Tibial nerve (tissue), 4 donors: ENCODE data around the gene INCA1. TPM values are rescaled to one million over a fixed set of nuclear protein-coding genes. Genes with fewer than 3 reads are reported as not detected.
"Not testable (repeated sequence)": the region's sequence is repeated elsewhere in the genome, so short reads cannot be mapped to it uniquely, and the experiment has no call there.

Experiments
- DNase-seq, 2 donors: peaks; one replicate each; pipeline ENCODE4 v3.0.0-alpha.2; 2019; ENCODE audit warnings: low spot score in 2 of 2
- H3K27ac ChIP-seq, 4 donors: fragments of 200-600 bp; sonication (generic) in 3 of 4; one replicate each; pipeline ENCODE4 v1.5.1; 2017 to 2019; ENCODE audit warnings: mild to moderate bottlenecking in 1 of 4
- H3K27me3 ChIP-seq, 2 donors: fragments of 200-600 bp; sonication (generic) in 1 of 2; one replicate each; pipeline versions ENCODE4 v1.5.1 to v1.6.0; 2017 to 2019
- H3K36me3 ChIP-seq, 3 donors: fragments of 200-600 bp; sonication (generic); one replicate each; pipeline ENCODE4 v1.5.1; 2018 to 2019
- H3K4me1 ChIP-seq, 4 donors: fragments of 200-600 bp; sonication (generic) in 3 of 4; one replicate each; pipeline ENCODE4 v1.5.1; 2017 to 2019
- H3K4me3 ChIP-seq, 4 donors: fragments of 200-600 bp; sonication (generic) in 3 of 4; one replicate each; pipeline ENCODE4 v1.5.1; 2017 to 2019; ENCODE audit warnings: mild to moderate bottlenecking in 1 of 4, moderate library complexity in 1 of 4
- H3K9me3 ChIP-seq, 4 donors: fragments of 200-600 bp; sonication (generic) in 3 of 4; one replicate each; pipeline ENCODE4 v1.5.1; 2017 to 2019
- EP300 ChIP-seq, 2 donors: sonication (generic); formaldehyde crosslinking; IDR thresholded peaks; one replicate each; pipeline ENCODE4 v1.6.1; 2017; ENCODE audit warnings: antibody characterized with exemption in 2 of 2, mild to moderate bottlenecking in 1 of 2
- POLR2A ChIP-seq, 2 donors: fragments of 450-650 bp; IDR thresholded peaks; one replicate each; pipeline ENCODE4 v1.6.1; 2017; ENCODE audit warnings: antibody characterized with exemption in 2 of 2, mild to moderate bottlenecking in 2 of 2, moderate library complexity in 2 of 2
- WGBS, 2 donors: methylation state at CpG; one replicate each; pipeline ENCODE4 v1.1.5; 2018; 5-methylcytosine and 5-hydroxymethylcytosine counted together
- total RNA-seq, 4 donors: library from RNA; depleted of rRNA; stranded (reverse); fragments of >200 nt; gene quantifications; one replicate each; pipeline ENCODE4 v1.1.0, GENCODE V29; 2016
- TF ChIP-seq, protein P1 (sequence below), 5 experiments: fragments of 200-600 bp in 3 of 5; fragments of 450-650 bp in 2 of 5; sonication (generic) in 3 of 5; IDR thresholded peaks; one replicate each; pipeline ENCODE4 v1.5.1; 2016 to 2019; ENCODE audit warnings: antibody characterized with exemption in 5 of 5, mild to moderate bottlenecking in 3 of 5, moderate library complexity in 2 of 5

Gene INCA1
- total RNA-seq, 4 donors from 2014 or later, result 1.2 to 1.8 (median 1.7) TPM

DNA sequence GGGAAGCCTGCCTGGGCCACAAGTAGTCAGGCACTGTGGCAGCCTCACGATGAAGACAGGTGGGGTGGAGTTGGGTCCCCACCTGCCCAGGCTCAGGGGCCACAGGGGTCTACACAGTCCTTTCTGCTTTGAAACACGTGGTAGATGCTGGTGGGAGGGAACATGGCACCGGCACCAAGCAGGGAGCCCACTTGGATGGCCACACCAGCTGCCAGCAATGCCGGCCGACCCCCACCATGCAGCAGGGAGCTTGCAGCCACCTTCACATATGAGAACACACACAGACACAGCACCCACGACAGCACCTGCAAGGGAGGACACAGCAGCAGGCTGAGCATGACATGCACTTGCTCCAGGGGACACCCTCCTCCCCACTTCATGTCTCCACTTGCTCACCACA is 35.5 kb upstream of the INCA1 start:
- no peaks in the 10 kb centered on the region for H3K36me3 ChIP-seq
- H3K4me3 ChIP-seq, result no peak overlapping the region
- no peak overlapping the region for H3K27ac ChIP-seq
- H3K9me3 ChIP-seq, result no peaks in the 10 kb centered on the region
- peaks cover 0 to 22% of the 10 kb centered on the region in 2 donors for H3K27me3 ChIP-seq
- H3K4me1 ChIP-seq, result peaks cover 0 to 14% (median 9%) of the 10 kb centered on the region in 4 donors
- no peak for TF ChIP-seq EP300 (IDR thresholded peaks at IDR 0.05)
- no peak for TF ChIP-seq POLR2A (IDR thresholded peaks at IDR 0.05)
- TF ChIP-seq, protein P1, sequence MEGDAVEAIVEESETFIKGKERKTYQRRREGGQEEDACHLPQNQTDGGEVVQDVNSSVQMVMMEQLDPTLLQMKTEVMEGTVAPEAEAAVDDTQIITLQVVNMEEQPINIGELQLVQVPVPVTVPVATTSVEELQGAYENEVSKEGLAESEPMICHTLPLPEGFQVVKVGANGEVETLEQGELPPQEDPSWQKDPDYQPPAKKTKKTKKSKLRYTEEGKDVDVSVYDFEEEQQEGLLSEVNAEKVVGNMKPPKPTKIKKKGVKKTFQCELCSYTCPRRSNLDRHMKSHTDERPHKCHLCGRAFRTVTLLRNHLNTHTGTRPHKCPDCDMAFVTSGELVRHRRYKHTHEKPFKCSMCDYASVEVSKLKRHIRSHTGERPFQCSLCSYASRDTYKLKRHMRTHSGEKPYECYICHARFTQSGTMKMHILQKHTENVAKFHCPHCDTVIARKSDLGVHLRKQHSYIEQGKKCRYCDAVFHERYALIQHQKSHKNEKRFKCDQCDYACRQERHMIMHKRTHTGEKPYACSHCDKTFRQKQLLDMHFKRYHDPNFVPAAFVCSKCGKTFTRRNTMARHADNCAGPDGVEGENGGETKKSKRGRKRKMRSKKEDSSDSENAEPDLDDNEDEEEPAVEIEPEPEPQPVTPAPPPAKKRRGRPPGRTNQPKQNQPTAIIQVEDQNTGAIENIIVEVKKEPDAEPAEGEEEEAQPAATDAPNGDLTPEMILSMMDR (IDR thresholded peaks at IDR 0.05), result no peak
- WGBS, 2 donors, result 78 to 87% methylated on average over 4 to 6 of the region's 6 CpGs
- no peak for DNase-seq

- H3K9me3 ChIP-seq, result no peaks in the 10 kb centered on the region
- TF ChIP-seq, protein P1 (IDR thresholded peaks at IDR 0.05), result peak; percentile 70 to 89 (median 84)
- TF ChIP-seq POLR2A (IDR thresholded peaks at IDR 0.05) (no peak), EP300 (IDR thresholded peaks at IDR 0.05) (peak in 1 of 2 donors; percentile 4)
- peaks cover 0 to 22% of the 10 kb centered on the region in 2 donors for H3K27me3 ChIP-seq
- peak; percentile 53 to 82 for DNase-seq
- H3K36me3 ChIP-seq, result no peaks in the 10 kb centered on the region
- peak overlapping the region; percentile 35 to 60 (median 40) for H3K4me3 ChIP-seq
- peaks cover 0 to 14% (median 9%) of the 10 kb centered on the region in 4 donors for H3K4me1 ChIP-seq
- peak overlapping the region in 3 of 4 donors; percentile 16 to 63 (median 21) for H3K27ac ChIP-seq
- 4 to 5% methylated on average over 32 to 36 of the region's 48 CpGs for WGBS, 2 donors
Observed at GRCh38 chr17:5031365-5032082, 34.2 kb upstream of the INCA1 start.

DNA sequence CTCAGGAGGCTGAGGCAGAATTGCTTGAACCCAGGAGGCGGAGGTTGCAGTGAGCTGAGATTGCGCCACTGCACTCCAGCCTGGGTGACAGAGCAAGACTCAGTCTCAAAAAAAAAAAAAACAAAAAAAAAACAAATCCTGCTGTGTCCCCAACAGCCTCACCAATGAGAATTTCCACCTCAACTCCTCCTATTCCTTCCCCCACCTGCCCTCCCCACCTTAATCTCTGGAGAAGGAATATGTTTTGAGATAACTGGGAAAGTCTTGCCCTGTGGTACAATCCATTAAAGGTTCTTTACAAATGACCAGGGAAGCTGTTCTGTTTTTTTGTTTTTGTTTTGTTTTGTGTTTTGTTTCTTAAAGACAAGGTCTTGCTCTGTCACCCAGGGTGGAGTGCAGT is 32.8 kb upstream of the INCA1 start:
- H3K36me3 ChIP-seq, H3K9me3 ChIP-seq, DNase-seq, H3K4me3 ChIP-seq, H3K27ac ChIP-seq: not testable (repeated sequence)
- WGBS, 2 donors, result 90 to 92% methylated on average over 2 of the region's 2 CpGs
- H3K27me3 ChIP-seq, result peaks cover 0 to 12% of the 10 kb centered on the region in 2 donors
- H3K4me1 ChIP-seq, result peaks cover 0 to 10% (median 7%) of the 10 kb centered on the region in 4 donors

DNA sequence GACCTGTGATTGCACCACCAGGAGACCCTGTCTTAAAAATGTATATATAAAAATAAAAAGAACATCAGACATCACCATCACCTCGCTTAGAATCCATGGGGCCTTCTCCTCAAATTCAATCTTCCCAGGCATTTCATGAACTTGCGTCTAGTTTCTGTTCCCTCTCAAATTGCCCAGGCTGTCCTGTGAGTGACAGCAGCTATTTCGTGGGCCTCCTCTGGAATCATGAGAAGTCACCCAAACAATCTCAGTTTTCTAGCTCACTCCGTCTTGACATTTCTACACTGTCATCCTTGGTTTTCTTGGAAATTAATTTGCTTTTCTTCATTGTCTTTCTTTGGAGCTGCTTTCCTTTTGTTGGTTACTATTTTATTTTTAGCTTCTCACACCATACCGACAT is 30.6 kb upstream of the INCA1 start:
- WGBS, 2 donors, result 60 to 70% methylated on average over 5 of the region's 5 CpGs
- peaks cover 0 to 8% (median 6%) of the 10 kb centered on the region in 4 donors for H3K4me1 ChIP-seq
- H3K36me3 ChIP-seq, result peaks cover 0 to 18% (median 5%) of the 10 kb centered on the region in 3 donors
- no peaks in the 10 kb centered on the region for H3K9me3 ChIP-seq
- no peak overlapping the region for H3K4me3 ChIP-seq
- H3K27ac ChIP-seq, result no peak overlapping the region
- H3K27me3 ChIP-seq, result no peaks in the 10 kb centered on the region
- DNase-seq, result no peak
- TF ChIP-seq, protein P1 (IDR thresholded peaks at IDR 0.05), result no peak
- TF ChIP-seq POLR2A (IDR thresholded peaks at IDR 0.05) (no peak), EP300 (IDR thresholded peaks at IDR 0.05) (no peak)

GRCh38 chr17:5027299-5027698 is 30.0 kb upstream of the INCA1 start:
- TF ChIP-seq, protein P1 (IDR thresholded peaks at IDR 0.05), result no peak
- TF ChIP-seq EP300 (IDR thresholded peaks at IDR 0.05) (no peak), POLR2A (IDR thresholded peaks at IDR 0.05) (no peak)
- no peak overlapping the region for H3K4me3 ChIP-seq
- no peak for DNase-seq
- 86 to 88% methylated on average over 6 of the region's 6 CpGs for WGBS, 2 donors
- H3K27ac ChIP-seq, result no peak overlapping the region
- H3K27me3 ChIP-seq, result no peaks in the 10 kb centered on the region
- peaks cover 0 to 24% (median 5%) of the 10 kb centered on the region in 3 donors for H3K36me3 ChIP-seq
- peaks cover 0 to 8% (median 6%) of the 10 kb centered on the region in 4 donors for H3K4me1 ChIP-seq
- H3K9me3 ChIP-seq, result no peaks in the 10 kb centered on the region
